HL-60 (cell line): ENCODE measurements around the gene TNRC6C.

Source experiments
- DNase-seq, 2 experiments: peaks; one replicate each; pipeline ENCODE4 v3.0.0-alpha.2; 2010 to 2020; ENCODE audit warnings: low read depth in 1 of 2, low spot score in 1 of 2
- H3K27ac ChIP-seq: fragments of 250-450 bp; sonication (Bioruptor Pico); replicated peaks from 2 replicates; pipeline ENCODE4 v1.5.1; 2020; ENCODE audit warnings: mild to moderate bottlenecking, moderate library complexity
- H3K27me3 ChIP-seq: fragments of 250-450 bp; sonication (Bioruptor Pico); 2 replicates; pipeline ENCODE4 v1.5.1; 2021; ENCODE audit warnings: mild to moderate bottlenecking, moderate library complexity; ENCODE audit not compliant: insufficient read depth, poor library complexity, severe bottlenecking
- H3K4me3 ChIP-seq: replicated peaks from 2 replicates; pipeline ENCODE4 v1.5.1; 2011; ENCODE audit warnings: mild to moderate bottlenecking, control low read depth, low read length; ENCODE audit not compliant: insufficient read depth
- CTCF ChIP-seq: IDR thresholded peaks from one replicate; pipeline ENCODE4 v1.5.1; 2011; ENCODE audit warnings: low read length, control low read depth, inconsistent platforms; ENCODE audit not compliant: insufficient read depth
- GABPA ChIP-seq: IDR thresholded peaks from 2 replicates; pipeline ENCODE4 v1.6.1; 2012; ENCODE audit warnings: low read depth
- POLR2AphosphoS5 ChIP-seq: IDR thresholded peaks from 2 replicates; pipeline ENCODE4 v1.6.1; 2012; ENCODE audit warnings: low read depth
- SPI1 ChIP-seq: IDR thresholded peaks from 2 replicates; pipeline ENCODE4 v1.6.1; 2012; ENCODE audit warnings: low read depth, mild to moderate bottlenecking, borderline replicate concordance
- TF ChIP-seq, protein P1 (sequence below): IDR thresholded peaks from 2 replicates; pipeline ENCODE4 v1.6.1; 2012; ENCODE audit warnings: low read depth; ENCODE audit not compliant: insufficient replicate concordance

TNRC6C gene

GRCh38 chr17:78140169-78141051 lies 181.9 kb downstream of the TNRC6C start:
- H3K4me3 ChIP-seq = no peak overlapping the region
- DNase-seq = peak; percentile 97 to 98
- no peaks in the 10 kb centered on the region for H3K27me3 ChIP-seq
- TF ChIP-seq SPI1 = peak; percentile 30; the same call in 1 of the 2 replicates
- peak; percentile 90 for TF ChIP-seq POLR2AphosphoS5
- no peak for TF ChIP-seq GABPA
- 0 out of 2 replicates have a peak overlapping the region, but pooled peaks have one; percentile 3 for H3K27ac ChIP-seq

GRCh38 chr17:78141437-78142118 lies 183.1 kb downstream of the TNRC6C start:
- H3K4me3 ChIP-seq = no peak overlapping the region

GRCh38 chr17:78142119-78142861 lies 183.8 kb downstream of the TNRC6C start:
- H3K27ac ChIP-seq = no peak overlapping the region
- TF ChIP-seq GABPA (no peak), CTCF (no peak), POLR2AphosphoS5 (peak; percentile 57), SPI1 (no peak)
- TF ChIP-seq, protein P1, sequence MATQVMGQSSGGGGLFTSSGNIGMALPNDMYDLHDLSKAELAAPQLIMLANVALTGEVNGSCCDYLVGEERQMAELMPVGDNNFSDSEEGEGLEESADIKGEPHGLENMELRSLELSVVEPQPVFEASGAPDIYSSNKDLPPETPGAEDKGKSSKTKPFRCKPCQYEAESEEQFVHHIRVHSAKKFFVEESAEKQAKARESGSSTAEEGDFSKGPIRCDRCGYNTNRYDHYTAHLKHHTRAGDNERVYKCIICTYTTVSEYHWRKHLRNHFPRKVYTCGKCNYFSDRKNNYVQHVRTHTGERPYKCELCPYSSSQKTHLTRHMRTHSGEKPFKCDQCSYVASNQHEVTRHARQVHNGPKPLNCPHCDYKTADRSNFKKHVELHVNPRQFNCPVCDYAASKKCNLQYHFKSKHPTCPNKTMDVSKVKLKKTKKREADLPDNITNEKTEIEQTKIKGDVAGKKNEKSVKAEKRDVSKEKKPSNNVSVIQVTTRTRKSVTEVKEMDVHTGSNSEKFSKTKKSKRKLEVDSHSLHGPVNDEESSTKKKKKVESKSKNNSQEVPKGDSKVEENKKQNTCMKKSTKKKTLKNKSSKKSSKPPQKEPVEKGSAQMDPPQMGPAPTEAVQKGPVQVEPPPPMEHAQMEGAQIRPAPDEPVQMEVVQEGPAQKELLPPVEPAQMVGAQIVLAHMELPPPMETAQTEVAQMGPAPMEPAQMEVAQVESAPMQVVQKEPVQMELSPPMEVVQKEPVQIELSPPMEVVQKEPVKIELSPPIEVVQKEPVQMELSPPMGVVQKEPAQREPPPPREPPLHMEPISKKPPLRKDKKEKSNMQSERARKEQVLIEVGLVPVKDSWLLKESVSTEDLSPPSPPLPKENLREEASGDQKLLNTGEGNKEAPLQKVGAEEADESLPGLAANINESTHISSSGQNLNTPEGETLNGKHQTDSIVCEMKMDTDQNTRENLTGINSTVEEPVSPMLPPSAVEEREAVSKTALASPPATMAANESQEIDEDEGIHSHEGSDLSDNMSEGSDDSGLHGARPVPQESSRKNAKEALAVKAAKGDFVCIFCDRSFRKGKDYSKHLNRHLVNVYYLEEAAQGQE = no peak

More at GRCh38 chr17:78141437-78142118, 183.1 kb downstream of the TNRC6C start:
- TF ChIP-seq, protein P1 = no peak
- no peak for TF ChIP-seq SPI1
- TF ChIP-seq POLR2AphosphoS5 = no peak; the same call in 1 of the 2 replicates
- TF ChIP-seq GABPA = no peak
- no peak for TF ChIP-seq CTCF
- H3K27ac ChIP-seq = no peak overlapping the region
- DNase-seq = no peak
- H3K27me3 ChIP-seq = no peaks in the 10 kb centered on the region

More at GRCh38 chr17:78142119-78142861, 183.8 kb downstream of the TNRC6C start:
- H3K27me3 ChIP-seq = no peaks in the 10 kb centered on the region
- no peak overlapping the region for H3K4me3 ChIP-seq
- no peak for DNase-seq
